ENCODE data around the gene SDK1. TPM values are rescaled to one million over a fixed set of nuclear protein-coding genes. Genes with fewer than 3 reads are reported as not detected.

SDK1 gene
- total and polyA plus RNA-seq, 2 experiments from 2014 or later, result 2.1 to 10.0 TPM

GRCh38 chr7:4140933-4141332 is 839.9 kb downstream of the SDK1 start (continued):
- TF ChIP-seq POLR2AphosphoS5 (IDR thresholded peaks at IDR 0.05; ENCODE audit: low read depth), result no peak
- TF ChIP-seq EZH2phosphoT487 (IDR thresholded peaks at IDR 0.05; ENCODE audit: unreplicated experiment), result no peak
- TF ChIP-seq NANOG (IDR thresholded peaks at IDR 0.05; ENCODE audit: borderline replicate concordance), result no peak
- no peak for TF ChIP-seq CTCF (conservative IDR thresholded peaks at IDR 0.05; ENCODE audit: low read depth in 2 of 2)

GRCh38 chr7:4143006-4143405 is 842.0 kb downstream of the SDK1 start:
- no peaks in the 10 kb centered on the region for H3K79me2 ChIP-seq (replicated peaks; ENCODE audit: insufficient read depth)
- Mint-ChIP-seq H3K36me3 (ENCODE audit: low read depth) (no peaks in the 10 kb centered on the region), H3K27ac (no peak overlapping the region), H3K4me1 (peaks cover 44% of the 10 kb centered on the region), H3K27me3 (ENCODE audit: insufficient read depth, low read depth, poor library complexity) (peaks cover 15% of the 10 kb centered on the region), H3K4me3 (no peak overlapping the region), H3K9me3 (peaks cover 4% of the 10 kb centered on the region; the same call in 2 of the 3 replicates)
- H3K27me3 ChIP-seq (ENCODE audit: insufficient read depth), result no peaks in the 10 kb centered on the region
- DNase-seq (ENCODE audit: low spot score) (no peak), ATAC-seq (no peak)
- H3K4me1 ChIP-seq (ENCODE audit: insufficient read depth), result peaks cover 4% of the 10 kb centered on the region; the same call in 1 of the 2 replicates
- H3K4me2 ChIP-seq, result no peak overlapping the region
- H3K9me2 ChIP-seq (ENCODE audit: insufficient read depth), result no peaks in the 10 kb centered on the region
- no peaks in the 10 kb centered on the region for H4K20me1 ChIP-seq (replicated peaks; ENCODE audit: insufficient read depth)
- no peaks in the 10 kb centered on the region for H3K36me3 ChIP-seq (ENCODE audit: insufficient read depth)
- no peak overlapping the region for H3K4me3 ChIP-seq
- H2AFZ ChIP-seq, result no peak overlapping the region
- H3F3A ChIP-seq (replicated peaks; ENCODE audit: low read depth), result no peaks in the 10 kb centered on the region
- no peak overlapping the region for H3K27ac ChIP-seq (ENCODE audit: low read depth)
- TF ChIP-seq STAT1 (IDR thresholded peaks at IDR 0.05; ENCODE audit: unreplicated experiment), result no peak
- TF ChIP-seq POLR2AphosphoS5 (IDR thresholded peaks at IDR 0.05; ENCODE audit: low read depth), result no peak
- TF ChIP-seq ETS1 (IDR thresholded peaks at IDR 0.05), result no peak
- no peak for TF ChIP-seq EZH2 (IDR thresholded peaks at IDR 0.05; ENCODE audit: low read depth, unreplicated experiment)
- TF ChIP-seq CREB1 (CRISPR knock-in tag; IDR thresholded peaks at IDR 0.05; ENCODE audit: low read depth), result no peak
- no peak for TF ChIP-seq REST (IDR thresholded peaks at IDR 0.05; ENCODE audit: unreplicated experiment)

Data from GM23338 (cell line).